Thyroid gland (tissue), 4 donors: ENCODE data around the gene CLCA2.

Experiments
- CTCF ChIP-seq, 6 experiments: fragments of 200-600 bp in 3 of 6; fragments of 450-650 bp in 3 of 6; sonication (generic) in 3 of 6; IDR thresholded peaks; one replicate each; pipeline ENCODE4 v1.5.1; 2016 to 2019; ENCODE audit warnings: antibody characterized with exemption in 6 of 6, mild to moderate bottlenecking in 2 of 6, inconsistent platforms in 1 of 6, moderate library complexity in 1 of 6
- POLR2A ChIP-seq, 2 donors: fragments of 450-650 bp; IDR thresholded peaks; one replicate each; pipeline ENCODE4 v1.6.1; 2017; ENCODE audit warnings: antibody characterized with exemption in 2 of 2, mild to moderate bottlenecking in 2 of 2, moderate library complexity in 1 of 2

GRCh38 chr1:86436041-86436440, 12.1 kb downstream of the CLCA2 start:
- TF ChIP-seq CTCF (IDR thresholded peaks at IDR 0.05) (no peak), POLR2A (IDR thresholded peaks at IDR 0.05) (no peak)
